Endothelial cell of umbilical vein (primary cell): Measurements from ENCODE around the gene GRAMD1B. TPM values are rescaled to one million over a fixed set of nuclear protein-coding genes. Genes with fewer than 3 reads are reported as not detected.

Experiments
- BruUV-seq: library from RNA; stranded (reverse); fragments of 400-500 nt; replicated peaks from 2 replicates; lab custom pipeline; 2021; lab: Mats Ljungman, UMichigan
- CTCF ChIA-PET: fragments of 300-600, 350-600 bp; sonication (Branson Sonifier 250); formaldehyde crosslinking; loops from one replicate; lab custom pipeline; 2021; ENCODE audit warnings: antibody characterized with exemption, inconsistent platforms; lab: Charles Lee
- POLR2A ChIA-PET: fragments of 300-600, 350-600 bp; sonication (Branson Sonifier 250); formaldehyde crosslinking; loops from one replicate; lab custom pipeline; 2021; ENCODE audit warnings: antibody characterized with exemption, inconsistent platforms; lab: Charles Lee
- DNase-seq: peaks from one replicate; pipeline ENCODE4 v3.0.0-alpha.2; 2011; ENCODE audit warnings: low read depth, low spot score
- FAIRE-seq: peaks from 2 replicates; lab custom pipeline; 2011; peaks lifted over from hg19 to GRCh38; lab: Jason Lieb, UNC
- H2AFZ ChIP-seq: 2 replicates; pipeline ENCODE4 v1.6.0; 2012; ENCODE audit warnings: low read depth, low read length, control low read depth, inconsistent platforms
- H3K27ac ChIP-seq: 2 replicates; pipeline ENCODE4 v1.5.1; 2011; ENCODE audit warnings: low read depth, mild to moderate bottlenecking, control low read depth, low read length, moderate library complexity; ENCODE audit not compliant: insufficient read depth
- H3K27me3 ChIP-seq, 2 experiments: 2 replicates each; pipeline versions ENCODE4 v1.6.0 to v1.6.1; 2011; ENCODE audit warnings: low read length in 2 of 2, mixed read lengths in 1 of 2; ENCODE audit not compliant: control insufficient read depth in 2 of 2, insufficient read depth in 2 of 2
- H3K36me3 ChIP-seq, 2 experiments: 2 replicates in 1 of 2; 3 replicates in 1 of 2; pipeline ENCODE4 v1.5.1; 2011; ENCODE audit warnings: low read length in 2 of 2, mild to moderate bottlenecking in 1 of 2, moderate library complexity in 1 of 2; ENCODE audit not compliant: control insufficient read depth in 2 of 2, insufficient read depth in 2 of 2; ENCODE audit errors: extremely low read depth in 1 of 2
- H3K4me1 ChIP-seq: 3 replicates; pipeline ENCODE4 v1.5.1; 2011; ENCODE audit warnings: mild to moderate bottlenecking, low read length; ENCODE audit not compliant: control insufficient read depth, insufficient read depth; ENCODE audit errors: extremely low read depth
- H3K4me2 ChIP-seq: 2 replicates; pipeline ENCODE4 v1.6.1; 2011; ENCODE audit warnings: low read length, control low read depth, mixed read lengths; ENCODE audit not compliant: insufficient read depth
- H3K4me3 ChIP-seq, 3 experiments: fragments of 200-600 bp in 1 of 3; sonication (generic), shearing (Covaris generic) in 1 of 3; replicated peaks in 1 of 3; 2 replicates each; pipeline ENCODE4 v1.5.1; 2011 to 2016; ENCODE audit warnings: control low read depth in 3 of 3, low read length in 3 of 3, mild to moderate bottlenecking in 2 of 3, inconsistent platforms in 1 of 3, low read depth in 1 of 3, moderate library complexity in 1 of 3; ENCODE audit not compliant: insufficient read depth in 1 of 3
- H3K79me2 ChIP-seq: 2 replicates; pipeline ENCODE4 v1.6.0; 2012; ENCODE audit warnings: low read length, inconsistent platforms; ENCODE audit not compliant: control insufficient read depth, insufficient read depth
- H3K9ac ChIP-seq: replicated peaks from 2 replicates; pipeline ENCODE3; 2011; ENCODE audit warnings: low read length, control low read depth; ENCODE audit not compliant: insufficient read depth; ENCODE audit errors: extremely low read depth
- H3K9me1 ChIP-seq: replicated peaks from 3 replicates; pipeline ENCODE4 v1.6.0; 2011; ENCODE audit warnings: mild to moderate bottlenecking, low read length; ENCODE audit not compliant: control insufficient read depth, insufficient read depth; ENCODE audit errors: extremely low read depth
- H3K9me3 ChIP-seq: replicated peaks from 2 replicates; pipeline ENCODE4 v1.5.1; 2012; ENCODE audit warnings: low read length, inconsistent platforms; ENCODE audit not compliant: control insufficient read depth, insufficient read depth
- H4K20me1 ChIP-seq: replicated peaks from 2 replicates; pipeline ENCODE3; 2011; ENCODE audit warnings: mild to moderate bottlenecking, low read length; ENCODE audit not compliant: control insufficient read depth, insufficient read depth; ENCODE audit errors: extremely low read depth
- CTCF ChIP-seq, 2 donors: IDR thresholded peaks; 1 replicate in 1 of 2; 2 replicates in 1 of 2; pipeline ENCODE4 v1.5.1; 2011; ENCODE audit warnings: low read length in 2 of 2, mild to moderate bottlenecking in 2 of 2, moderate library complexity in 2 of 2, control low read depth in 1 of 2, inconsistent platforms in 1 of 2, low read depth in 1 of 2; ENCODE audit not compliant: insufficient read depth in 1 of 2; ENCODE audit errors: extremely low read depth in 1 of 2
- EZH2 ChIP-seq: IDR thresholded peaks from 2 replicates; pipeline ENCODE4 v1.6.1; 2012; ENCODE audit warnings: borderline replicate concordance, low read depth, mild to moderate bottlenecking, moderate library complexity, low read length, inconsistent platforms; ENCODE audit not compliant: severe bottlenecking
- FOS ChIP-seq: IDR thresholded peaks from 2 replicates; pipeline ENCODE4 v1.6.1; 2011; ENCODE audit warnings: mild to moderate bottlenecking, low read length, moderate library complexity, borderline replicate concordance; ENCODE audit not compliant: insufficient read depth
- GATA2 ChIP-seq: IDR thresholded peaks from 2 replicates; pipeline ENCODE4 v1.7.0; 2011; ENCODE audit warnings: low read depth, mild to moderate bottlenecking, moderate library complexity, mixed read lengths, low read length; ENCODE audit not compliant: insufficient read length, insufficient read depth
- JUN ChIP-seq: IDR thresholded peaks from 2 replicates; pipeline ENCODE4 v1.6.1; 2011; ENCODE audit warnings: borderline replicate concordance, low read depth; ENCODE audit not compliant: insufficient read length, insufficient read depth
- MAX ChIP-seq: IDR thresholded peaks from 2 replicates; pipeline ENCODE4 v1.6.1; 2011; ENCODE audit not compliant: insufficient read depth, insufficient read length
- MYC ChIP-seq: IDR thresholded peaks from one replicate; pipeline ENCODE4 v1.6.1; 2011; ENCODE audit warnings: mild to moderate bottlenecking, low read depth, low read length
- POLR2A ChIP-seq: IDR thresholded peaks from 2 replicates; pipeline ENCODE4 v1.6.1; 2012; ENCODE audit warnings: low read depth, mild to moderate bottlenecking, control low read depth, low read length
- POLR2AphosphoS5 ChIP-seq: IDR thresholded peaks from 2 replicates; pipeline ENCODE4 v1.6.1; 2012; ENCODE audit warnings: low read depth, mild to moderate bottlenecking, control low read depth, low read length, moderate library complexity; ENCODE audit not compliant: insufficient read depth
- dilution Hi-C: fragments of 300-500 bp; cut with MboI; formaldehyde crosslinking; loops from one replicate; pipeline ENCODE4 v1.15.0; 2019; ENCODE audit warnings: low sequenced_read_pairs; ENCODE audit not compliant: extremely low pct_ligation_motif_present
- intact Hi-C: fragments of 100-400 bp; cut with micrococcal nuclease; formaldehyde crosslinking; loops from one replicate; pipeline ENCODE4 v1.10.0; 2022
- polyA plus RNA-seq, 4 experiments: library from polyadenylated mRNA; depleted of rRNA in 3 of 4; stranded (reverse) in 3 of 4; unstranded in 1 of 4; fragments of >200 nt; gene quantifications; 2 replicates each; pipeline versions ENCODE4 v1.2.1 to v1.2.3, GENCODE V29; 2011 to 2012; ENCODE audit warnings: missing spikeins in 1 of 4
- total RNA-seq: library from RNA; stranded (reverse); gene quantifications from 2 replicates; pipeline ENCODE4 v1.2.3, GENCODE V29; 2021

GRAMD1B gene
- total and polyA plus RNA-seq, 2 donors (not counting 3 experiments of a cell fraction or from before 2014, with no cell fraction given) = 5.1 to 11.1 TPM

- intact Hi-C loops (no loop called here), dilution Hi-C loops (no loop called here)
- Histone ChIP-seq H3K9me1 (no peaks in the 10 kb centered on the region), H3K9ac (no peak overlapping the region), H3K27me3 (no peaks in the 10 kb centered on the region), H2AFZ (no peak overlapping the region), H3K27ac (no peak overlapping the region), H3K4me3 (no peak overlapping the region), H3K79me2 (no peaks in the 10 kb centered on the region), H3K4me2 (no peak overlapping the region), H3K36me3 (no peaks in the 10 kb centered on the region), H3K4me1 (no peaks in the 10 kb centered on the region), H4K20me1 (no peaks in the 10 kb centered on the region), H3K9me3 (no peaks in the 10 kb centered on the region)
- no peak for TF ChIP-seq FOS
- no peak for TF ChIP-seq CTCF (IDR thresholded peaks at IDR 0.05; ENCODE audit: extremely low read depth in 1 of 2, insufficient read depth in 1 of 2, low read depth in 1 of 2, low read length in 2 of 2)
- no peak for TF ChIP-seq POLR2A
- TF ChIP-seq MAX = no peak
- TF ChIP-seq POLR2AphosphoS5 = no peak
- no peak for TF ChIP-seq MYC
- TF ChIP-seq EZH2 = no peak
- no peak for TF ChIP-seq GATA2
- TF ChIP-seq JUN = no peak
- BruUV-seq = no TSS peak
- ChIA-PET CTCF (interaction anchor here (1.0 to 1.7 kb wide), 3 partner anchors 8 to 120 kb away, joined by 3 to 6 read pairs (median 3); no protein-coding TSS in a partner anchor), POLR2A (no interaction called here)
- FAIRE-seq = no peak
- no peak for DNase-seq
Measured at GRCh38 chr11:123527526-123527925, 97.5 kb downstream of the GRAMD1B start.
